LNCAP (cell line): Measurements from ENCODE around the gene RAD9A.

Experiments used
- CTCF ChIP-seq: fragments of 450-650 bp; IDR thresholded peaks from 2 replicates; pipeline ENCODE4 v1.5.1; 2017; ENCODE audit warnings: mild to moderate bottlenecking

RAD9A gene

GRCh38 chr11:67369801-67370284, 21.9 kb upstream of the RAD9A start:
- no peak for TF ChIP-seq CTCF

- no peak for TF ChIP-seq CTCF
Measured at GRCh38 chr11:67370351-67371076, 21.3 kb upstream of the RAD9A start.

- peak; percentile 19; the same call in 1 of the 2 replicates for TF ChIP-seq CTCF
Measured at GRCh38 chr11:67371189-67371910, 20.4 kb upstream of the RAD9A start.

- no peak for TF ChIP-seq CTCF
Measured at GRCh38 chr11:67371911-67372320, 19.9 kb upstream of the RAD9A start.

GRCh38 chr11:67372321-67372992, 19.3 kb upstream of the RAD9A start:
- TF ChIP-seq CTCF = no peak

- no peak for TF ChIP-seq CTCF
Measured at GRCh38 chr11:67372993-67373647, 18.7 kb upstream of the RAD9A start, which contains the start of gene CLCF1. CLCF1 (minus strand) TSS chr11:67373598; CDS start chr11:67373539, 59 bp downstream.
